GM10266 (cell line): Measurements from ENCODE around the gene NPY1R.

Experiments
- DNase-seq: peaks from one replicate; pipeline ENCODE4 v3.0.0; 2012; ENCODE audit errors: extremely low spot score
- CTCF ChIP-seq: IDR thresholded peaks from 2 replicates; pipeline ENCODE4 v1.5.1; 2012; ENCODE audit warnings: mild to moderate bottlenecking, low read depth; ENCODE audit not compliant: control insufficient read depth, insufficient read depth; ENCODE audit errors: missing control alignments

The NPY1R gene

DNA sequence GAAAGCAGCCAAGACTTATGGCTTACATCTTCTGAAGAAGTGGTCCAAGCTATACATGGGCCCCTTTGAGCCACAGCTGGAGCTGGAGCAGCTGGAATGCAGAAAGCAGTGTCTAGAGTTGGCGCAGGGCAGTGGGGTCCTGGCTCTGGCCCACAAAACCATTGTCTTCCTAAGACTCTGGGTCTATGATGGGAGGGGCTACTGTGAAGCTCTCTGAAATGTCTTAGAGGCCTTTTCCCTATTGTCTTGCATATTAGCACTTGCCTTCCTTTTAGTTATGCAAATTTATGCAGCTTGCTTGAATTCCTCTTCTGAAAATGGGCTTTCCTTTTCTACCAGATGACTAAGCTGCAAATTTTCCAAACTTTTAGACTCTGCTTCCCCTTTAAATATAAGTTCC lies 15.3 kb downstream of the NPY1R start:
- DNase-seq: no peak
- TF ChIP-seq CTCF: no peak

GRCh38 chr4:163309466-163309865 lies 22.9 kb downstream of the NPY1R start:
- DNase-seq: no peak
- TF ChIP-seq CTCF: no peak

GRCh38 chr4:163303069-163303468 lies 29.3 kb downstream of the NPY1R start:
- no peak for DNase-seq
- TF ChIP-seq CTCF: no peak

DNA sequence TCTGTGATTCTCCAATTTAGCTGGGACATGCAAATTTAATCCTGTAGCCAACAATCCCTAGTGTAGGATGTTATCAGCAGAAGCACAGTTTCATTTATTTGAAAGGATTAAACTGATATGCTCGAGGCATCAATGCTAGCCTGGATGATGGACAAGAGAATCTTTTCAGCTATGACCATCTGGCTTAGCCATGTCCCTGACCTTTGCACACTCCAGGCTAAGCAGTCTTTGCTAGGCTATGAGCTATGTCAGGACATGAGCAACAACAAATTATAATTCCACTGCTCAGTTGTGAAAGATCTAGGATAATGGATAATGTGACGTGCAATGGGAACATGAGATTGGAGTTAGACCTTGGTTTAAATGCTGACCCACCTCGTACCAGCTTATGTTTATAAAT lies 32.0 kb downstream of the NPY1R start:
- no peak for DNase-seq
- TF ChIP-seq CTCF: no peak

DNA sequence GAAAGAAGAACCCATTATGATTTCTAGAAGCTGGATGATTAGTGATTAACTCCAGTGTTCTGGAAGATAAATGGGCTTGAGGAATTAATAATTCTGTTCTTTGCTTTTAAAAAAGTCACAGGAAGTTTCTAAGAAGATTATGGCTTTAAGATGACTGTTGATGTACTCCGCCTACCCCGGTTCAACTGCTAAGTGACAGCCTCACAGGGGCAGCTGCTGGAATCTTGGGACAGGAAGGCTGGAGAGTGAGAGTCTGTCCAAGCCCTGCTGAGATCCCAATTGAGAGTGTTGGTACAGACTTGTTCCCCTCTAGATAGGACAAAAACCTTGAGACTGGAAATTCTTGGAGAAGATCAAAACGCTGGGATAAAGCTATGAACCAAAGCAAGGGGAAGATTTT lies 37.3 kb downstream of the NPY1R start:
- DNase-seq: no peak
- no peak for TF ChIP-seq CTCF

DNA sequence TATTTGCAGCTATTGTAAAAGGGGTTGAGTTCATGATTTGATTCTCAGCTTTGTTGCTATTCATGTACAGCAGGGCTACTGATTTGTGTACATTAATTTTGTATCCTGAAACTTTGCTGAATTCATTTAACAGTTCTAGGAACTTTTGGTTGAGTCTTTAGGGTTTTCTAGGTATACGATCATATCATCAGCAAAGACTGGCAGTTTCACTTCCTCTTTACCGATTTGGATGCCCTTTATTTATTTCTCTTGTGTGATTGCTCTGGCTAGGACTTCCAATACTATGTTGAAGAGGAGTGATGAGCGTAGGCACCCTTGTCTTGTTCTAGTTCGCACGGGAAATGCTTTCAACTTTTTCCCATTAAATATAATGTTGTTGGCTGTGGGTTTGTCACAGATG lies 48.1 kb downstream of the NPY1R start:
- no peak for DNase-seq
- no peak for TF ChIP-seq CTCF

DNA sequence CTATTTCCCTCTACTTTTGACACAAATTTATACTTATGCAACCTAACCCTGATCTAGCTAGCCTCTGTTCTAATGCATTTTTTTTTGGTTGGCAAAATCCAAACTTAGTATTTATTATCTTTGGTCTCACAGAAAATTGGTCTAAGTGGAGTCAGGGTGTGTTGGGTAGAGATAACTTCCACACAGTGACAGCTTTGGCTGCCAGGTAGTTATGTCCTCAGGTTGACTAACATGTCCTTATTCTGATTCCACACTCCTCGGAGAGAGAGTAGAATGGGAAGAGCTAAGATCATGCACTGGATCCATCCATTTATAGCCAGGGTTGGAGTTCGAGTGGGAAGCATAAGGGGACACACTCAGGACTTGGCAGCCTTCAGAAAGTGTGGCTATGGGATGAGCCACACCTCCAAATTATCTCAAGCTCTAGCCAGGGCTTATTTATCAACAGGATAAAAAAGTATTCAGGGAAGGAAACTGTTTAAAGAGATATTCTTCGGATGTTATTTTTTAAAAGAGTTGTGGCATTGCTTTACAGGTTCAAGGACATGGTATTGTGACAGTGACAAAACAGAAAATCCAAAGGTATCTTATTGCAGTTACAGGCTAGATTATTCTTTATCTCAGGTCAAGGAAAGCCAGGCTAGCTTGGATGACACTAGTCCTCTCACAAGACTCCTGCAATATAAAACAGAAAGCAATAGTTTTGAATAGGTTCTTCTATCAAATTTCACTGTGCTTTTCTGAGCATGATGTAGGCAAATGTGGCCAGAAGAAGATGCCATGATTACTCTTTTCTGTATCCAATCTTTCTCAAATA lies 51.5 kb downstream of the NPY1R start:
- no peak for DNase-seq
- TF ChIP-seq CTCF: no peak
